SU-DHL-6 (cell line): ENCODE results near the gene CACNA1C.

Source experiments
- H2AFZ ChIP-seq: fragments of 200-600 bp; sonication (generic); 2 replicates; pipeline ENCODE4 v1.6.1; 2014; ENCODE audit warnings: low read depth, mild to moderate bottlenecking, moderate library complexity, mixed read lengths, antibody characterized with exemption, low read length; ENCODE audit not compliant: severe bottlenecking
- H3F3A ChIP-seq: fragments of 200-600 bp; shearing (Covaris generic); 2 replicates; pipeline ENCODE4 v1.6.0; 2016; ENCODE audit warnings: antibody characterized with exemption, mild to moderate bottlenecking; ENCODE audit not compliant: insufficient read depth
- H3K27ac ChIP-seq: fragments of 200-600 bp; sonication (generic); 2 replicates; pipeline ENCODE4 v1.5.1; 2016; ENCODE audit warnings: low read depth, mild to moderate bottlenecking, low read length, moderate library complexity, mixed read lengths
- H3K27me3 ChIP-seq: fragments of 200-600 bp; sonication (generic), shearing (Covaris generic); 2 replicates; pipeline ENCODE4 v1.6.0; 2014; ENCODE audit warnings: mild to moderate bottlenecking, low read length
- H3K36me3 ChIP-seq: fragments of 200-600 bp; sonication (generic); 2 replicates; pipeline ENCODE4 v1.6.1; 2014; ENCODE audit warnings: mild to moderate bottlenecking, low read length, mixed read lengths
- H3K4me2 ChIP-seq: fragments of 300-600, 200-600 bp; shearing (Covaris generic), sonication (generic); 2 replicates; pipeline ENCODE4 v1.6.0; 2014; ENCODE audit warnings: low read length, low read depth, mild to moderate bottlenecking; ENCODE audit not compliant: poor library complexity, severe bottlenecking
- H3K4me3 ChIP-seq: fragments of 200-600 bp; sonication (generic); 2 replicates; pipeline ENCODE4 v1.5.1; 2014; ENCODE audit warnings: antibody characterized with exemption, low read length, mild to moderate bottlenecking, mixed read lengths; ENCODE audit not compliant: insufficient read depth, poor library complexity, severe bottlenecking
- H3K79me2 ChIP-seq: fragments of 200-600 bp; sonication (generic); 2 replicates; pipeline ENCODE4 v1.6.1; 2014; ENCODE audit warnings: mild to moderate bottlenecking, low read length, moderate library complexity; ENCODE audit not compliant: insufficient read depth
- H3K9ac ChIP-seq: fragments of 200-600 bp; sonication (generic); 2 replicates; pipeline ENCODE4 v1.7.0; 2014; ENCODE audit warnings: mild to moderate bottlenecking, low read length
- H3K9me2 ChIP-seq: fragments of 200-600 bp; sonication (generic); replicated peaks from 2 replicates; pipeline ENCODE4 v1.6.1; 2014; ENCODE audit warnings: low read length; ENCODE audit not compliant: insufficient read depth
- H3K9me3 ChIP-seq: fragments of 200-600 bp; sonication (generic); 2 replicates; pipeline ENCODE4 v1.6.1; 2014; ENCODE audit warnings: low read length, mixed read lengths; ENCODE audit not compliant: insufficient read depth
- H4K20me1 ChIP-seq: fragments of 200-600 bp; sonication (generic); 2 replicates; pipeline ENCODE4 v1.6.1; 2014; ENCODE audit warnings: low read depth, mild to moderate bottlenecking, antibody characterized with exemption, low read length, moderate library complexity, mixed read lengths
- EZH2phosphoT487 ChIP-seq: fragments of 200-600 bp; sonication (generic), shearing (Covaris generic); conservative IDR thresholded peaks from 2 replicates; pipeline ENCODE4 v1.6.1; 2018; ENCODE audit warnings: mild to moderate bottlenecking, antibody characterized with exemption, low read length, moderate library complexity, mixed read lengths
- TF ChIP-seq, protein P1 (sequence below): fragments of 200-600 bp; sonication (generic); IDR thresholded peaks from one replicate; pipeline ENCODE4 v1.5.1; 2017; ENCODE audit warnings: antibody characterized with exemption, mild to moderate bottlenecking, low read length, moderate library complexity; ENCODE audit not compliant: insufficient read depth, poor library complexity, severe bottlenecking

CACNA1C gene

DNA sequence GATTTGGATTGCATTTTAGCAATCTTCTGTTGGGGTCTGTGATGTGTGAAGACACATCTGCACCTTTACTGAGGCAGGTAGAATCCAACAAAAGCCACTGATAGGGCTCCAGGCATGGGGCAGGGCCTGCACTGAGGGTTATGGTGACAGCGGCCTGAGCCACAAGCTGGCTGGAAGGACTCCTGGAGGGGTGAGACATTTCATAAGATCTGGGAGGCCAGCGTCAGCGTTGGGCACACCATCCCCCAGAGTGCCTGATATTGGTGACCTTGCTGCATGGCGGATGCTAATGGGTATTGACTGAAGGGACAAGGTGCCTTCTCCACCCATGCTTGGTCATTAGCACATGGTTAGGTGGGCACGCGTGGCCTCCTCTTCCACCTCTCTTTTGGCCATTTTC, 187.6 kb downstream of the CACNA1C start:
- TF ChIP-seq, protein P1, sequence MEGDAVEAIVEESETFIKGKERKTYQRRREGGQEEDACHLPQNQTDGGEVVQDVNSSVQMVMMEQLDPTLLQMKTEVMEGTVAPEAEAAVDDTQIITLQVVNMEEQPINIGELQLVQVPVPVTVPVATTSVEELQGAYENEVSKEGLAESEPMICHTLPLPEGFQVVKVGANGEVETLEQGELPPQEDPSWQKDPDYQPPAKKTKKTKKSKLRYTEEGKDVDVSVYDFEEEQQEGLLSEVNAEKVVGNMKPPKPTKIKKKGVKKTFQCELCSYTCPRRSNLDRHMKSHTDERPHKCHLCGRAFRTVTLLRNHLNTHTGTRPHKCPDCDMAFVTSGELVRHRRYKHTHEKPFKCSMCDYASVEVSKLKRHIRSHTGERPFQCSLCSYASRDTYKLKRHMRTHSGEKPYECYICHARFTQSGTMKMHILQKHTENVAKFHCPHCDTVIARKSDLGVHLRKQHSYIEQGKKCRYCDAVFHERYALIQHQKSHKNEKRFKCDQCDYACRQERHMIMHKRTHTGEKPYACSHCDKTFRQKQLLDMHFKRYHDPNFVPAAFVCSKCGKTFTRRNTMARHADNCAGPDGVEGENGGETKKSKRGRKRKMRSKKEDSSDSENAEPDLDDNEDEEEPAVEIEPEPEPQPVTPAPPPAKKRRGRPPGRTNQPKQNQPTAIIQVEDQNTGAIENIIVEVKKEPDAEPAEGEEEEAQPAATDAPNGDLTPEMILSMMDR: no peak
- no peak for TF ChIP-seq EZH2phosphoT487
- Histone ChIP-seq H3K36me3 (no peaks in the 10 kb centered on the region), H3K27me3 (no peaks in the 10 kb centered on the region), H4K20me1 (no peaks in the 10 kb centered on the region), H3K4me2 (no peak overlapping the region), H3K9me3 (no peaks in the 10 kb centered on the region), H3K9ac (no peak overlapping the region), H3K4me3 (no peak overlapping the region), H2AFZ (no peak overlapping the region), H3K79me2 (no peaks in the 10 kb centered on the region), H3F3A (0 out of 2 replicates have a peak, but pooled peaks cover 3% of the 10 kb centered on the region), H3K9me2 (no peaks in the 10 kb centered on the region), H3K27ac (no peak overlapping the region)

DNA sequence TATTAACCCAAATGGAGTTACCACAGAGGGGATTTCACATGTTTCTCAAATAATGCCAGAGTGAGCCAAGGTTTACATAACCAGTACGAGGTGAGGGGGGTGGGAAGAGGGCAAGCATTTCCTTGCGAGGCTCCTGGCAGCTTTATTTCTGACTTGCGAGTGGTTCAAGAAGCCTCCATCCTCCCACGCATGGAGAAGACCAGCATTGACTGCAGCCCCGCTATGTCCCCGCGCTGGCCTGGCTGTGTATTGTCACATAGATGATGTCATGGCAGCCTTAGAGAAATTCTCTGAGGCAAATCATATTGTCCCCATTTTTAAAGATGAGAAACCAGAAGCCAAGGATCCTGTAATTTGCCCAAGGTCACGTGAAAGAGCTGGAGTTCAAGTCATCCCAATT, 188.2 kb downstream of the CACNA1C start:
- Histone ChIP-seq H3K36me3 (no peaks in the 10 kb centered on the region), H3K4me3 (no peak overlapping the region), H3F3A (0 out of 2 replicates have a peak, but pooled peaks cover 9% of the 10 kb centered on the region), H3K9ac (no peak overlapping the region), H3K79me2 (no peaks in the 10 kb centered on the region), H3K9me3 (no peaks in the 10 kb centered on the region), H3K9me2 (no peaks in the 10 kb centered on the region), H2AFZ (no peak overlapping the region), H3K27me3 (no peaks in the 10 kb centered on the region), H4K20me1 (no peaks in the 10 kb centered on the region), H3K4me2 (no peak overlapping the region), H3K27ac (no peak overlapping the region)
- TF ChIP-seq, protein P1: no peak
- no peak for TF ChIP-seq EZH2phosphoT487

DNA sequence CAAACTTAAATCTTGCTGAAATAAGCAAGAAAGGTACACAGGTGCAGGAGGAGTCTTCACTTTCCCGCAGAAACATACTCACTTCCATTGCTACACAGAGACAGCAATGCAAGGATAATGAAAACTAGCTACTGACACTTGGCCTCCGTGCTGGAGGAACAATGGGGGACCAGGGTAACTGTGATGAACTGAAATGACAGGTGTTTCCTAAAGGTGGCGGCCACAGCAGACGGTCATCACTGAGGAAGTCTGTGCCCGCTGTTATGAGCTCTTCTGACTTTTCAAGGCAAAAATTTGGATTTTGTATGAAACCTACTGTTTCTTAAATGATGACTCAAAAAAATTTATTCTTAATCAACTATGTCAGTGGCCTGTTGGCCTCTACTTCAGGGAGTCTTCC, 189.4 kb downstream of the CACNA1C start:
- no peak overlapping the region for H2AFZ ChIP-seq
- H3K9me2 ChIP-seq: no peaks in the 10 kb centered on the region
- H3K27me3 ChIP-seq: no peaks in the 10 kb centered on the region
- peaks cover 14% of the 10 kb centered on the region for H3F3A ChIP-seq
- H3K9ac ChIP-seq: no peak overlapping the region
- H3K27ac ChIP-seq: no peak overlapping the region
- no peaks in the 10 kb centered on the region for H4K20me1 ChIP-seq
- H3K36me3 ChIP-seq: no peaks in the 10 kb centered on the region
- no peak overlapping the region for H3K4me3 ChIP-seq
- no peak for TF ChIP-seq EZH2phosphoT487
- TF ChIP-seq, protein P1: no peak
- H3K79me2 ChIP-seq: no peaks in the 10 kb centered on the region
- H3K4me2 ChIP-seq: no peak overlapping the region
- H3K9me3 ChIP-seq: no peaks in the 10 kb centered on the region
